Measurements from ENCODE around the gene CT45A6.
"Not testable (repeated sequence)": the region's sequence is repeated elsewhere in the genome, so short reads cannot be mapped to it uniquely, and the experiment has no call there.

Gene CT45A6
- 0 reads per million in 4 donors for total RNA-seq

GRCh38 chrX:135802687-135803086 lies at the start of gene CT45A6:
CT45A6 (minus strand) TSS chrX:135802787; CDS start chrX:135798993, 3,794 bp downstream.
- DNase-seq = not testable (repeated sequence)

DNA sequence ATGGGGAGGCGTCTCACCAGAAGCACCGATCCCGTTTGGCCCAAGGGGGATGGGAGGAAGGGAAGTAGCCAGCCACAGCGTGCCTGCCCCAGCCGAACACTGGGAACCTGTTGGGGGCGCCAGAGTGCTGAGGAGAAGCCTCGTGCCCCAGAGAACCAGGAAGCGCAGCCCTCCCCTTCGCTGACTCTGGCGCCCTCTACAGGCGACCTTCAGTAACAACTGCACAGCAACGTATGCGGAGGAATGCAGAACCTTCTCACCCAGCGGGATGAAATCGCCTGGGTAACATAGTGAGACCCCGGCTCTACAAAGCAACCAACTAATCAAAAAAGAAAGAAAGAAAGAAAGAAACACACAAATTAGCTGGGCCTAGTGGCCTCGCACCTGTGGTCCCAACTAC lies 34.6 kb upstream of the CT45A6 start, which contains the start of gene CT45A7:
Gene CT45A7 (minus strand): TSS at position 101 of the 400 bp plus-strand sequence. CDS start 3,747 bp downstream, outside the sequence.
- not testable (repeated sequence) for DNase-seq

GRCh38 chrX:135819912-135820311 lies 17.3 kb upstream of the CT45A6 start, which contains the start of gene CT45A2:
CT45A2 (minus strand) TSS chrX:135820012; CDS start chrX:135816265, 3,747 bp downstream.
- DNase-seq = not testable (repeated sequence)

DNA sequence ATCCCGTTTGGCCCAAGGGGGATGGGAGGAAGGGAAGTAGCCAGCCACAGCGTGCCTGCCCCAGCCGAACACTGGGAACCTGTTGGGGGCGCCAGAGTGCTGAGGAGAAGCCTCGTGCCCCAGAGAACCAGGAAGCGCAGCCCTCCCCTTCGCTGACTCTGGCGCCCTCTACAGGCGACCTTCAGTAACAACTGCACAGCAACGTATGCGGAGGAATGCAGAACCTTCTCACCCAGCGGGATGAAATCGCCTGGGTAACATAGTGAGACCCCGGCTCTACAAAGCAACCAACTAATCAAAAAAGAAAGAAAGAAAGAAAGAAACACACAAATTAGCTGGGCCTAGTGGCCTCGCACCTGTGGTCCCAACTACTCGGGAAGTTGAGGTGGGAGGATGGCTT lies 17.2 kb downstream of the CT45A6 start, which contains the start of gene CT45A5:
Gene CT45A5 (minus strand): TSS at position 101 of the 400 bp plus-strand sequence. CDS start 3,774 bp downstream, outside the sequence.
- not testable (repeated sequence) for DNase-seq

- DNase-seq = not testable (repeated sequence)
Measured at GRCh38 chrX:135768091-135768490, 34.5 kb downstream of the CT45A6 start, which contains the start of gene CT45A3. CT45A3 (minus strand) TSS chrX:135768191; CDS start chrX:135764444, 3,747 bp downstream.

- not testable (repeated sequence) for DNase-seq
Measured at GRCh38 chrX:135744739-135745138, 57.8 kb downstream of the CT45A6 start.
